Measurements from ENCODE around the gene C1orf210.

Gene C1orf210

DNA sequence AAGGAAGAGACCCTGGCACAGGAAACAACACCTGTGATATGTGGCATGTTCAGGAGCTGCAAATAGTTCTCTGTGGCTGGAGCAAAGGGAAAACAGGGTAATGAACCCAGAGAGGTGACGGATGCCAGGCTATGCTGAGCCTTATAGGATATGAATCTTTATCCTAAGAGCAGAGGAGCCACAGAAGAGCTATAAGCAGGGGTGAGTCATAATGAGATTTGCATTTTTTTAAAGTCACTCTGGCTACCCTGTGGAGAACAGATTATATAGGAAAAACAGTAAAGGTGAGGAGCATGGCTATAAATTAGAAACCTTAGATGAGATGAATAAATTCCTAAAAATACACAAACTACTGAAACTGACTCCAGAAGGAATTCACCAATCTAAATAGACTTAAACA, 39.4 kb upstream of the C1orf210 start:
- no peak overlapping the region for H3K4me3 ChIP-seq (ENCODE audit: control insufficient read depth, low read depth, low read length)
- TF ChIP-seq, protein P1, sequence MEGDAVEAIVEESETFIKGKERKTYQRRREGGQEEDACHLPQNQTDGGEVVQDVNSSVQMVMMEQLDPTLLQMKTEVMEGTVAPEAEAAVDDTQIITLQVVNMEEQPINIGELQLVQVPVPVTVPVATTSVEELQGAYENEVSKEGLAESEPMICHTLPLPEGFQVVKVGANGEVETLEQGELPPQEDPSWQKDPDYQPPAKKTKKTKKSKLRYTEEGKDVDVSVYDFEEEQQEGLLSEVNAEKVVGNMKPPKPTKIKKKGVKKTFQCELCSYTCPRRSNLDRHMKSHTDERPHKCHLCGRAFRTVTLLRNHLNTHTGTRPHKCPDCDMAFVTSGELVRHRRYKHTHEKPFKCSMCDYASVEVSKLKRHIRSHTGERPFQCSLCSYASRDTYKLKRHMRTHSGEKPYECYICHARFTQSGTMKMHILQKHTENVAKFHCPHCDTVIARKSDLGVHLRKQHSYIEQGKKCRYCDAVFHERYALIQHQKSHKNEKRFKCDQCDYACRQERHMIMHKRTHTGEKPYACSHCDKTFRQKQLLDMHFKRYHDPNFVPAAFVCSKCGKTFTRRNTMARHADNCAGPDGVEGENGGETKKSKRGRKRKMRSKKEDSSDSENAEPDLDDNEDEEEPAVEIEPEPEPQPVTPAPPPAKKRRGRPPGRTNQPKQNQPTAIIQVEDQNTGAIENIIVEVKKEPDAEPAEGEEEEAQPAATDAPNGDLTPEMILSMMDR (conservative IDR thresholded peaks at IDR 0.05; ENCODE audit: control insufficient read depth, insufficient read depth, low read depth, low read length): no peak
- DNase-seq (ENCODE audit: low read depth): no peak

DNA sequence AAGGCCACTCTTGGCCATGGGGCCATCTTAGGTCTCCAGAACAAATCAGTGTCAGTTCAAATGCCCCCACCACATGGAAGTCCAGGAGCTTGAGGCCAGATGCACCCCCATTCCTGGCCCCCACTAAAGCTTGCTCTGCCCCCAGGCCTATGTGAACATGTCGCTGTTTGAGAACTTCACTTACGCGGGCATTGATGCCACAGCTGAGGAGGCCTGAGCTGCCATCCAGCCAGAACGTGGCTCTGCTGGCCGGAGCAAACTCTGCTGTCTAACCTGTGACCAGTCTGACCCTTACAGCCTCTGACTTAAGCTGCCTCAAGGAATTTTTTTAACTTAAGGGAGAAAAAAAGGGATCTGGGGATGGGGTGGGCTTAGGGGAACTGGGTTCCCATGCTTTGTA, 37.1 kb upstream of the C1orf210 start:
- no peak for DNase-seq (ENCODE audit: low read depth)
- TF ChIP-seq, protein P1 (conservative IDR thresholded peaks at IDR 0.05; ENCODE audit: control insufficient read depth, insufficient read depth, low read depth, low read length): no peak

DNA sequence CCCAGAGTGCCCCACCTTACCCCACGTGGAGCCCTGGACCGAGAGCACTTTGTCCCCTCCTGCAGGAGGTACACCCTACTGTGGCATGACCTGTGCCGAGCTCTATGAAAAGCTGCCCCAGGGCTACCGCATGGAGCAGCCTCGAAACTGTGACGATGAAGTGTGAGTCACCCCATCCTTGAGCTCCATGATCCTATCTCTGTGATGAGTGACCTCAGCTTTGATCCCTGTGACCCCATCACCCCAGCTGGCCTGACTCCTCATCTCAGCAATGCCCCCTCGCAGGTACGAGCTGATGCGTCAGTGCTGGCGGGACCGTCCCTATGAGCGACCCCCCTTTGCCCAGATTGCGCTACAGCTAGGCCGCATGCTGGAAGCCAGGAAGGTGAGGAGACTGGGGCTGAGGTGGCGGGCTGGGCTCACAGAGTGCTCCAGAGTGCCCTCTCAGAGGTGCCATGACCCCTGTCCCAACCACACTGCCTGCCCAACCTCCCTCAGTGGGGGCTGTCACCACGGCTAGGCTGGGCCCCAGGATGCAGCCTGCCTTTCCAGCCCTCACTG, 36.0 kb upstream of the C1orf210 start:
- TF ChIP-seq, protein P1 (conservative IDR thresholded peaks at IDR 0.05; ENCODE audit: control insufficient read depth, insufficient read depth, low read depth, low read length): no peak
- DNase-seq (ENCODE audit: low read depth): no peak

More for the DNA sequence above, 37.1 kb upstream of the C1orf210 start:
- no peak overlapping the region for H3K4me3 ChIP-seq (ENCODE audit: control insufficient read depth, low read depth, low read length)

DNA sequence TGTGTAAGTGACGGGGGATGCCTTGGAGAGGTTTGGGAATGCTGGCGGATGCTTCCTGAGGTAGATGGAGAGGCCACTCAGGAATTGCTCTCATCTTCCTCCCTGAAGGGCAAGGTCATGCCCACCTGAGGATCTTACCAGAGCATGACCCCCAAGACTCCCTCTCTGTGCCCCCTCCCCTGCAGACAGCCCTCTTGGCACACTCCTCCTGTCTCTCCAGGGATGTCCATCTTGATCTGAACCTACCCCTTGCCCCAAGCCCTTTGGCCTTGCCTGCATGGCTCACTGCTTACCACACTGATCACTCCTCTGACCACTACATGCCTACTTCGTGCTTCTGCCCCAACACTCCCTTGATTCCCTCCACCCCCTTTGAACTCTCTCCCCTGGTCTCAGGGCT, 34.4 kb upstream of the C1orf210 start:
- TF ChIP-seq, protein P1 (conservative IDR thresholded peaks at IDR 0.05; ENCODE audit: control insufficient read depth, insufficient read depth, low read depth, low read length): no peak
- H3K4me3 ChIP-seq (ENCODE audit: control insufficient read depth, low read depth, low read length): no peak overlapping the region
- no peak for DNase-seq (ENCODE audit: low read depth)

More for the DNA sequence above, 36.0 kb upstream of the C1orf210 start:
- no peak overlapping the region for H3K4me3 ChIP-seq (ENCODE audit: control insufficient read depth, low read depth, low read length)

DNA sequence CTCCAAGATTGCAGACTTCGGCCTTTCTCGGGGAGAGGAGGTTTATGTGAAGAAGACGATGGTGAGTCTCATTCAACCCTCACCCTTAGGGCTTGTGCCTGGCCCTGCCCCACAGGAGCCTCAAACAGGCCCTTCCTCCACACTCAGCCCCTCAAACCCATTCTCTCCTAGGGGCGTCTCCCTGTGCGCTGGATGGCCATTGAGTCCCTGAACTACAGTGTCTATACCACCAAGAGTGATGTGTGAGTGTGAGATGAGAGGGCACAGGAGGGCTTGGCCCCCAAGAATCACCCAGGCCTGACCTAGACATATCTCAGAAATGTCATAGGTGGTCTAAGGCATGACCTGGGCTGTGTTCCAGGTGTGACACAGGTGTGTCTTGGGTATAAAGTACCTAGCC, 33.9 kb upstream of the C1orf210 start:
- no peak overlapping the region for H3K4me3 ChIP-seq (ENCODE audit: control insufficient read depth, low read depth, low read length)
- TF ChIP-seq, protein P1 (conservative IDR thresholded peaks at IDR 0.05; ENCODE audit: control insufficient read depth, insufficient read depth, low read depth, low read length): no peak
- no peak for DNase-seq (ENCODE audit: low read depth)

DNA sequence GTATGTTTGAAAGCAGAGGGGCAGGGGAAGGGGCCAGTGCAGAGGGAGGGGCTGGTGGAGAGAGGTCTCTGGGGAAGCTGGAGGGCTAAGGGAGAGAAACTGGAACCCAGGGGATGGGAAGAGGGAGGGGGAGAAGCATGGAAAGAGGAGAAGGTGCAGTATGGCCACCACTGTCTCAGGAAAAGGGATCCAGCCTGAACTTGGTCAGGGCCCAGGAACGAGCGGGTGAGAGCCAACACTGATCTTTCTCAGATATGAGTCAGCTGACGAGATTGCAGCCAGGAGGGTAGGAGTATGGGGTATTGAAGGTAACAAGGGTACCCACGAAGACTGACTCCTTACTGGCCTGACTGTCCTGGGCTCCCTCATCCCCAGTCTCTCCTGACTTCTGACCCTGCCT, 33.5 kb upstream of the C1orf210 start:
- H3K4me3 ChIP-seq (ENCODE audit: control insufficient read depth, low read depth, low read length): no peak overlapping the region
- TF ChIP-seq, protein P1 (conservative IDR thresholded peaks at IDR 0.05; ENCODE audit: control insufficient read depth, insufficient read depth, low read depth, low read length): no peak
- no peak for DNase-seq (ENCODE audit: low read depth)
